H9 (cell line): Measurements from ENCODE around the gene OR8B12. TPM values are rescaled to one million over a fixed set of nuclear protein-coding genes. Genes with fewer than 3 reads are reported as not detected.

ENCODE experiments used
- DNase-seq: peaks from one replicate; pipeline ENCODE4 v3.0.0-alpha.2; 2017
- H2AFZ ChIP-seq: one replicate; pipeline ENCODE4 v1.6.1; 2013; ENCODE audit warnings: mild to moderate bottlenecking, low read length, control low read depth, moderate library complexity
- H2AK5ac ChIP-seq: 2 replicates; pipeline ENCODE4 v1.6.1; 2013; ENCODE audit warnings: low read length, control low read depth, mixed read lengths; ENCODE audit not compliant: insufficient read length
- H2BK120ac ChIP-seq: one replicate; pipeline ENCODE4 v1.6.1; 2013; ENCODE audit warnings: low read depth, mild to moderate bottlenecking, low read length, control low read depth, inconsistent platforms; ENCODE audit not compliant: poor library complexity, severe bottlenecking
- H2BK12ac ChIP-seq: 2 replicates; pipeline ENCODE4 v1.6.1; 2013; ENCODE audit warnings: low read length, control low read depth, mixed read lengths, low read depth; ENCODE audit not compliant: insufficient read length
- H2BK15ac ChIP-seq: 2 replicates; pipeline ENCODE4 v1.6.1; 2013; ENCODE audit warnings: low read depth, low read length, control low read depth
- H2BK20ac ChIP-seq: one replicate; pipeline ENCODE4 v1.6.1; 2013; ENCODE audit warnings: low read depth, mild to moderate bottlenecking, low read length, control low read depth, inconsistent platforms; ENCODE audit not compliant: poor library complexity, severe bottlenecking
- H2BK5ac ChIP-seq: 2 replicates; pipeline ENCODE4 v1.6.1; 2013; ENCODE audit warnings: low read length, control low read depth, mixed read lengths; ENCODE audit not compliant: insufficient read length
- H3K14ac ChIP-seq: 2 replicates; pipeline ENCODE4 v1.6.1; 2013; ENCODE audit warnings: low read length, control low read depth; ENCODE audit not compliant: insufficient read depth
- H3K18ac ChIP-seq: 2 replicates; pipeline ENCODE4 v1.6.1; 2013; ENCODE audit warnings: low read depth, mild to moderate bottlenecking, mixed read lengths, low read length, control low read depth; ENCODE audit not compliant: insufficient read length
- H3K23ac ChIP-seq: 2 replicates; pipeline ENCODE4 v1.6.1; 2013; ENCODE audit warnings: low read length, control low read depth, mixed read lengths, low read depth; ENCODE audit not compliant: insufficient read length
- H3K23me2 ChIP-seq: 2 replicates; pipeline ENCODE4 v1.6.1; 2013; ENCODE audit warnings: low read depth, mild to moderate bottlenecking, mixed read lengths, low read length, control low read depth; ENCODE audit not compliant: insufficient read length, poor library complexity, severe bottlenecking
- H3K27ac ChIP-seq: 2 replicates; pipeline ENCODE4 v1.5.1; 2013; ENCODE audit warnings: low read length, control low read depth, mixed read lengths, low read depth; ENCODE audit not compliant: insufficient read length
- H3K27me3 ChIP-seq: 2 replicates; pipeline ENCODE4 v1.6.1; 2013; ENCODE audit warnings: low read length, control low read depth, inconsistent platforms; ENCODE audit not compliant: insufficient read depth
- H3K4ac ChIP-seq: 2 replicates; pipeline ENCODE4 v1.6.1; 2013; ENCODE audit warnings: low read depth, mild to moderate bottlenecking, control low read depth, inconsistent platforms, low read length, moderate library complexity
- H3K4me1 ChIP-seq: 2 replicates; pipeline ENCODE4 v1.6.1; 2013; ENCODE audit warnings: low read length, control low read depth, inconsistent platforms; ENCODE audit not compliant: insufficient read depth
- H3K4me2 ChIP-seq: 2 replicates; pipeline ENCODE4 v1.6.1; 2013; ENCODE audit warnings: low read length, control low read depth, mixed read lengths; ENCODE audit not compliant: insufficient read length, insufficient read depth
- H3K56ac ChIP-seq: 2 replicates; pipeline ENCODE4 v1.6.1; 2013; ENCODE audit warnings: low read depth, mild to moderate bottlenecking, mixed read lengths, low read length, control low read depth; ENCODE audit not compliant: insufficient read length
- H3K79me1 ChIP-seq: 2 replicates; pipeline ENCODE4 v1.6.1; 2013; ENCODE audit warnings: low read depth, mild to moderate bottlenecking, moderate library complexity, low read length, control low read depth, inconsistent platforms; ENCODE audit not compliant: insufficient read depth, poor library complexity, severe bottlenecking
- H3K79me2 ChIP-seq: 2 replicates; pipeline ENCODE4 v1.6.1; 2013; ENCODE audit warnings: low read length, control low read depth, inconsistent platforms; ENCODE audit not compliant: insufficient read depth
- H3K9ac ChIP-seq: 2 replicates; pipeline ENCODE4 v1.6.1; 2013; ENCODE audit warnings: low read length, control low read depth, mixed read lengths; ENCODE audit not compliant: insufficient read length; ENCODE audit errors: extremely low read depth
- H3K9me3 ChIP-seq: one replicate; pipeline ENCODE4 v1.6.1; 2013; ENCODE audit warnings: low read depth, low read length, inconsistent platforms; ENCODE audit not compliant: control insufficient read depth
- H3T11ph ChIP-seq: one replicate; pipeline ENCODE4 v1.6.1; 2013; ENCODE audit warnings: mild to moderate bottlenecking, low read length, control low read depth, inconsistent platforms
- H4K20me1 ChIP-seq: one replicate; pipeline ENCODE4 v1.6.1; 2013; ENCODE audit not compliant: control insufficient read depth, insufficient read length, insufficient read depth
- H4K5ac ChIP-seq: 2 replicates; pipeline ENCODE4 v1.6.1; 2013; ENCODE audit warnings: low read depth, mild to moderate bottlenecking, mixed read lengths, low read length, control low read depth; ENCODE audit not compliant: insufficient read length
- H4K8ac ChIP-seq: replicated peaks from 2 replicates; pipeline ENCODE4 v1.6.1; 2013; ENCODE audit warnings: low read length, control low read depth, mixed read lengths, low read depth; ENCODE audit not compliant: insufficient read length
- H4K91ac ChIP-seq: 2 replicates; pipeline ENCODE4 v1.6.1; 2013; ENCODE audit warnings: low read depth, mild to moderate bottlenecking, moderate library complexity, mixed read lengths, low read length, control low read depth; ENCODE audit not compliant: insufficient read length
- H3K27ac Mint-ChIP-seq, 3 experiments: 2 replicates in 2 of 3; 3 replicates in 1 of 3; pipeline ENCODE4 v1.8.0; 2020 to 2021; ENCODE audit warnings: mixed read lengths in 3 of 3, mild to moderate bottlenecking in 1 of 3, moderate library complexity in 1 of 3
- H3K27me3 Mint-ChIP-seq: 2 replicates; pipeline ENCODE4 v1.8.0; 2021; ENCODE audit warnings: low read depth, mild to moderate bottlenecking, moderate library complexity, mixed read lengths
- H3K36me3 Mint-ChIP-seq, 3 experiments: 2 replicates in 2 of 3; 3 replicates in 1 of 3; pipeline ENCODE4 v1.8.0; 2020 to 2021; ENCODE audit warnings: low read depth in 3 of 3, mixed read lengths in 3 of 3; ENCODE audit not compliant: insufficient read depth in 1 of 3
- H3K4me1 Mint-ChIP-seq, 2 experiments: 2 replicates each; pipeline ENCODE4 v1.8.0; 2020; ENCODE audit warnings: mixed read lengths in 2 of 2
- H3K4me3 Mint-ChIP-seq, 2 experiments: 2 replicates in 1 of 2; 3 replicates in 1 of 2; pipeline ENCODE4 v1.8.0; 2020 to 2021; ENCODE audit warnings: mild to moderate bottlenecking in 2 of 2, mixed read lengths in 2 of 2, moderate library complexity in 1 of 2
- H3K9me3 Mint-ChIP-seq, 2 experiments: 2 replicates in 1 of 2; 3 replicates in 1 of 2; pipeline ENCODE4 v1.8.0; 2020; ENCODE audit warnings: mild to moderate bottlenecking in 2 of 2, mixed read lengths in 2 of 2, moderate library complexity in 1 of 2
- WGBS: extraction: QIAGEN DNeasy Blood & Tissue Kit; methylation state at CpG from one replicate; pipeline ENCODE4 v1.1.7; 2013; ENCODE audit warnings: missing lambda C conversion rate, low lambda C conversion rate, mixed read lengths; ENCODE audit not compliant: insufficient read length; ENCODE audit errors: extremely low coverage; 5-methylcytosine and 5-hydroxymethylcytosine counted together
- total RNA-seq: library from RNA; stranded (reverse); gene quantifications from 2 replicates; pipeline ENCODE4 v1.2.1, GENCODE V29; 2021
- TF ChIP-seq, protein P1 (sequence below): fragments of 200-600 bp; sonication (generic); conservative IDR thresholded peaks from 3 replicates; pipeline ENCODE4 v1.8.0; 2021; ENCODE audit warnings: antibody characterized with exemption, mild to moderate bottlenecking

Gene OR8B12
- total RNA-seq, 1 experiment from 2014 or later, result not detected

DNA sequence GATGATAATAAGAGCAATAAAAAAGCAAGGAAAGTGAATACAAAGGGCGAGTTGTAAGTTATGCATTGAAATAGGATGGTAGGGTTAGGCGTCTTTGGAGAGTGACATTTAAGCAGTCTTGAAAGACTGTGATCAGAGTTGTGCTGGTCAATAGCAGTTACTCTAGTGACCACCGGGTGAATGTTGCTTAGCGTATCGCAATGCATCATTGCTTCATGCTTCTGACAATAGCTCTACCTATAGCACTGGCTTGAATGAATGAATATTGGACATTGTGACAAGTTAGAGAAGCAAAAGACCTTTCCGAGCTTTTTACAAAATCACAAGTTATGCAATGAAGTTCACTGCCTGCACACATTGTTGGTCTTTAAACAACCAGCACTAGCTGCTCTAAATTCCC, 7.7 kb upstream of the OR8B12 start:
- Histone ChIP-seq H2AK5ac (no peak overlapping the region), H3K23me2 (no peaks in the 10 kb centered on the region), H3K4me2 (no peak overlapping the region), H2BK120ac (no peak overlapping the region), H2BK5ac (no peak overlapping the region), H4K20me1 (no peaks in the 10 kb centered on the region), H3K27ac (no peak overlapping the region), H4K91ac (no peak overlapping the region), H3K79me2 (no peaks in the 10 kb centered on the region), H3K9me3 (no peaks in the 10 kb centered on the region), H3K56ac (no peak overlapping the region), H2BK12ac (no peak overlapping the region), H3K79me1 (no peaks in the 10 kb centered on the region), H3K27me3 (no peaks in the 10 kb centered on the region), H2BK15ac (no peak overlapping the region), H3K14ac (no peak overlapping the region), H3K9ac (no peak overlapping the region), H2AFZ (no peak overlapping the region), H3K18ac (no peak overlapping the region), H3K4me1 (no peaks in the 10 kb centered on the region), H4K8ac (no peak overlapping the region), H3K23ac (no peak overlapping the region), H3K4ac (no peak overlapping the region), H2BK20ac (no peak overlapping the region), H4K5ac (no peak overlapping the region), H3T11ph (no peak overlapping the region)
- Mint-ChIP-seq H3K9me3 (peaks cover 0 to 4% of the 10 kb centered on the region in 2 experiments; a peak in 3 of 5 replicates), H3K36me3 (no peaks in the 10 kb centered on the region), H3K4me1 (no peaks in the 10 kb centered on the region), H3K4me3 (no peak overlapping the region), H3K27ac (no peak overlapping the region), H3K27me3 (peaks cover 7% of the 10 kb centered on the region)
- no CpG with 5 or more reads among the region's 6 CpGs for WGBS
- TF ChIP-seq, protein P1, sequence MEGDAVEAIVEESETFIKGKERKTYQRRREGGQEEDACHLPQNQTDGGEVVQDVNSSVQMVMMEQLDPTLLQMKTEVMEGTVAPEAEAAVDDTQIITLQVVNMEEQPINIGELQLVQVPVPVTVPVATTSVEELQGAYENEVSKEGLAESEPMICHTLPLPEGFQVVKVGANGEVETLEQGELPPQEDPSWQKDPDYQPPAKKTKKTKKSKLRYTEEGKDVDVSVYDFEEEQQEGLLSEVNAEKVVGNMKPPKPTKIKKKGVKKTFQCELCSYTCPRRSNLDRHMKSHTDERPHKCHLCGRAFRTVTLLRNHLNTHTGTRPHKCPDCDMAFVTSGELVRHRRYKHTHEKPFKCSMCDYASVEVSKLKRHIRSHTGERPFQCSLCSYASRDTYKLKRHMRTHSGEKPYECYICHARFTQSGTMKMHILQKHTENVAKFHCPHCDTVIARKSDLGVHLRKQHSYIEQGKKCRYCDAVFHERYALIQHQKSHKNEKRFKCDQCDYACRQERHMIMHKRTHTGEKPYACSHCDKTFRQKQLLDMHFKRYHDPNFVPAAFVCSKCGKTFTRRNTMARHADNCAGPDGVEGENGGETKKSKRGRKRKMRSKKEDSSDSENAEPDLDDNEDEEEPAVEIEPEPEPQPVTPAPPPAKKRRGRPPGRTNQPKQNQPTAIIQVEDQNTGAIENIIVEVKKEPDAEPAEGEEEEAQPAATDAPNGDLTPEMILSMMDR, result peak; percentile 46; the same call in 2 of the 3 replicates
- no peak for DNase-seq
